Activated naive CD4-positive, alpha-beta T cell treated with anti-CD3 and anti-CD28 coated beads, Interleukin-2, amount 10 ng/mL, durations not matched to agents 7 days and 5 days (primary cell): Measurements from ENCODE around the gene VDR.

Experiments
- CTCF ChIA-PET: fragments of 350-600 bp; sonication (Branson Sonifier 250); formaldehyde crosslinking; loops from one replicate; lab custom pipeline; 2021; ENCODE audit warnings: antibody characterized with exemption; lab: Charles Lee
- DNase-seq: peaks from one replicate; pipeline ENCODE4 v3.0.0-alpha.2; 2020
- H3K27ac Mint-ChIP-seq: one replicate; pipeline ENCODE4 v1.8.0; 2021; ENCODE audit warnings: mild to moderate bottlenecking, moderate library complexity, mixed read lengths
- H3K27me3 Mint-ChIP-seq: one replicate; pipeline ENCODE4 v1.8.0; 2021; ENCODE audit warnings: mild to moderate bottlenecking, mixed read lengths
- H3K36me3 Mint-ChIP-seq: one replicate; pipeline ENCODE4 v1.8.0; 2021; ENCODE audit warnings: mixed read lengths
- H3K4me1 Mint-ChIP-seq: one replicate; pipeline ENCODE4 v1.8.0; 2021; ENCODE audit warnings: mixed read lengths
- H3K4me3 Mint-ChIP-seq: one replicate; pipeline ENCODE4 v1.8.0; 2021; ENCODE audit warnings: mild to moderate bottlenecking, moderate library complexity, mixed read lengths
- H3K9me3 Mint-ChIP-seq: one replicate; pipeline ENCODE4 v1.8.0; 2021; ENCODE audit warnings: mixed read lengths

The VDR gene

GRCh38 chr12:47881826-47882427 lies 22.9 kb downstream of the VDR start:
- no peak for DNase-seq
- peaks cover 25% of the 10 kb centered on the region for H3K36me3 Mint-ChIP-seq
- peak overlapping the region; percentile 25 for H3K4me3 Mint-ChIP-seq
- H3K27ac Mint-ChIP-seq: peak overlapping the region; percentile 83
- CTCF ChIA-PET: interaction anchor here (1.0 to 5.9 kb wide), 4 partner anchors 12 to 42 kb away, joined by 3 to 57 read pairs (median 7); no protein-coding TSS in a partner anchor
- no peaks in the 10 kb centered on the region for H3K27me3 Mint-ChIP-seq
- no peaks in the 10 kb centered on the region for H3K9me3 Mint-ChIP-seq
- H3K4me1 Mint-ChIP-seq: peaks cover 63% of the 10 kb centered on the region

GRCh38 chr12:47881051-47881450 lies 23.7 kb downstream of the VDR start:
- Mint-ChIP-seq H3K4me1 (peaks cover 58% of the 10 kb centered on the region), H3K4me3 (no peak overlapping the region), H3K9me3 (no peaks in the 10 kb centered on the region), H3K27me3 (no peaks in the 10 kb centered on the region), H3K36me3 (peaks cover 30% of the 10 kb centered on the region), H3K27ac (no peak overlapping the region)
- CTCF ChIA-PET: interaction anchor here (1.0 kb wide), 2 partner anchors 11 to 13 kb away, joined by 3 to 4 read pairs; no protein-coding TSS in a partner anchor
- DNase-seq: no peak

GRCh38 chr12:47878918-47879481 lies 25.8 kb downstream of the VDR start:
- CTCF ChIA-PET: interaction anchor here (0.7 to 2.0 kb wide), 2 partner anchors 9 to 310 kb away, joined by 3 to 7 read pairs; no protein-coding TSS in a partner anchor
- H3K27ac Mint-ChIP-seq: no peak overlapping the region
- peaks cover 42% of the 10 kb centered on the region for H3K36me3 Mint-ChIP-seq
- H3K9me3 Mint-ChIP-seq: no peaks in the 10 kb centered on the region
- H3K4me1 Mint-ChIP-seq: peaks cover 38% of the 10 kb centered on the region
- H3K4me3 Mint-ChIP-seq: no peak overlapping the region
- H3K27me3 Mint-ChIP-seq: no peaks in the 10 kb centered on the region
- DNase-seq: no peak

- Mint-ChIP-seq H3K27ac (no peak overlapping the region), H3K36me3 (peaks cover 44% of the 10 kb centered on the region), H3K9me3 (no peaks in the 10 kb centered on the region), H3K27me3 (no peaks in the 10 kb centered on the region), H3K4me1 (peaks cover 32% of the 10 kb centered on the region), H3K4me3 (no peak overlapping the region)
- DNase-seq: no peak
- CTCF ChIA-PET: no interaction called here
These were observed 26.4 kb downstream of the VDR start for GRCh38 chr12:47878293-47878917.

GRCh38 chr12:47877081-47877480 lies 27.7 kb downstream of the VDR start:
- CTCF ChIA-PET: no interaction called here
- Mint-ChIP-seq H3K27me3 (no peaks in the 10 kb centered on the region), H3K4me1 (peaks cover 19% of the 10 kb centered on the region), H3K9me3 (no peaks in the 10 kb centered on the region), H3K4me3 (no peak overlapping the region), H3K27ac (no peak overlapping the region), H3K36me3 (peaks cover 49% of the 10 kb centered on the region)
- no peak for DNase-seq

GRCh38 chr12:47876440-47876960 lies 28.3 kb downstream of the VDR start:
- no peak for DNase-seq
- Mint-ChIP-seq H3K36me3 (peaks cover 49% of the 10 kb centered on the region), H3K9me3 (no peaks in the 10 kb centered on the region), H3K27me3 (no peaks in the 10 kb centered on the region), H3K27ac (no peak overlapping the region), H3K4me1 (peaks cover 14% of the 10 kb centered on the region), H3K4me3 (no peak overlapping the region)
- CTCF ChIA-PET: interaction anchor here (0.5 to 0.6 kb wide), 2 partner anchors 11 to 306 kb away, joined by 3 read pairs; no protein-coding TSS in a partner anchor

GRCh38 chr12:47875746-47876439 lies 28.9 kb downstream of the VDR start:
- no peaks in the 10 kb centered on the region for H3K27me3 Mint-ChIP-seq
- DNase-seq: no peak
- no peaks in the 10 kb centered on the region for H3K9me3 Mint-ChIP-seq
- CTCF ChIA-PET: interaction anchor here (0.5 to 1.0 kb wide), 3 partner anchors 10 to 307 kb away, joined by 3 read pairs; no protein-coding TSS in a partner anchor
- H3K4me3 Mint-ChIP-seq: no peak overlapping the region
- no peak overlapping the region for H3K27ac Mint-ChIP-seq
- peaks cover 13% of the 10 kb centered on the region for H3K4me1 Mint-ChIP-seq
- H3K36me3 Mint-ChIP-seq: peaks cover 49% of the 10 kb centered on the region

GRCh38 chr12:47874316-47874715 lies 30.5 kb downstream of the VDR start:
- Mint-ChIP-seq H3K27ac (no peak overlapping the region), H3K4me1 (peaks cover 20% of the 10 kb centered on the region), H3K9me3 (no peaks in the 10 kb centered on the region), H3K4me3 (no peak overlapping the region), H3K27me3 (no peaks in the 10 kb centered on the region), H3K36me3 (peaks cover 49% of the 10 kb centered on the region)
- CTCF ChIA-PET: no interaction called here
- no peak for DNase-seq

- Mint-ChIP-seq H3K36me3 (peaks cover 21% of the 10 kb centered on the region), H3K27ac (peak overlapping the region; percentile 14), H3K4me1 (peaks cover 42% of the 10 kb centered on the region), H3K4me3 (no peak overlapping the region), H3K9me3 (no peaks in the 10 kb centered on the region), H3K27me3 (no peaks in the 10 kb centered on the region)
- CTCF ChIA-PET: interaction anchor here (0.7 to 2.4 kb wide), 9 partner anchors 10 to 295 kb away, joined by 3 to 7 read pairs (median 3); partner anchors contain the start of genes TMEM106C and VDR
- DNase-seq: no peak
These were observed 34.5 kb downstream of the VDR start for GRCh38 chr12:47870175-47870781.

- H3K4me3 Mint-ChIP-seq: no peak overlapping the region
- no peak for DNase-seq
- H3K4me1 Mint-ChIP-seq: peaks cover 42% of the 10 kb centered on the region
- H3K27ac Mint-ChIP-seq: no peak overlapping the region
- peaks cover 16% of the 10 kb centered on the region for H3K36me3 Mint-ChIP-seq
- no peaks in the 10 kb centered on the region for H3K9me3 Mint-ChIP-seq
- no peaks in the 10 kb centered on the region for H3K27me3 Mint-ChIP-seq
- CTCF ChIA-PET: interaction anchor here (1.2 to 2.2 kb wide), 5 partner anchors 10 to 94 kb away, joined by 4 to 7 read pairs (median 6); partner anchors contain the start of gene TMEM106C
These were observed 36.2 kb downstream of the VDR start for GRCh38 chr12:47868552-47869031.

- H3K4me3 Mint-ChIP-seq: no peak overlapping the region
- peaks cover 15% of the 10 kb centered on the region for H3K36me3 Mint-ChIP-seq
- DNase-seq: no peak
- no peaks in the 10 kb centered on the region for H3K27me3 Mint-ChIP-seq
- CTCF ChIA-PET: interaction anchor here (1.2 to 2.4 kb wide), 6 partner anchors 9 to 95 kb away, joined by 4 to 10 read pairs (median 6); partner anchors contain the start of gene TMEM106C
- H3K27ac Mint-ChIP-seq: peak overlapping the region; percentile 74
- no peaks in the 10 kb centered on the region for H3K9me3 Mint-ChIP-seq
- H3K4me1 Mint-ChIP-seq: peaks cover 42% of the 10 kb centered on the region
These were observed 36.8 kb downstream of the VDR start for GRCh38 chr12:47868041-47868440.

GRCh38 chr12:47867495-47867941 lies 37.3 kb downstream of the VDR start:
- Mint-ChIP-seq H3K9me3 (no peaks in the 10 kb centered on the region), H3K27me3 (no peaks in the 10 kb centered on the region), H3K36me3 (peaks cover 12% of the 10 kb centered on the region), H3K4me3 (no peak overlapping the region), H3K4me1 (peaks cover 42% of the 10 kb centered on the region), H3K27ac (peak overlapping the region; percentile 74)
- DNase-seq: peak; percentile 40
- CTCF ChIA-PET: interaction anchor here (1.2 to 2.4 kb wide), 4 partner anchors 9 to 50 kb away, joined by 4 to 10 read pairs (median 6); no protein-coding TSS in a partner anchor

GRCh38 chr12:47864646-47865235 lies 40.1 kb downstream of the VDR start:
- Mint-ChIP-seq H3K4me3 (no peak overlapping the region), H3K36me3 (peaks cover 13% of the 10 kb centered on the region), H3K4me1 (peaks cover 38% of the 10 kb centered on the region), H3K27ac (no peak overlapping the region), H3K9me3 (no peaks in the 10 kb centered on the region), H3K27me3 (no peaks in the 10 kb centered on the region)
- CTCF ChIA-PET: interaction anchor here (1.2 to 2.9 kb wide), 2 partner anchors 22 to 85 kb away, joined by 3 to 15 read pairs; no protein-coding TSS in a partner anchor
- no peak for DNase-seq
